Measurements from ENCODE around the gene DENND10. TPM values are rescaled to one million over a fixed set of nuclear protein-coding genes. Genes with fewer than 3 reads are reported as not detected.

DENND10 gene, protein sequence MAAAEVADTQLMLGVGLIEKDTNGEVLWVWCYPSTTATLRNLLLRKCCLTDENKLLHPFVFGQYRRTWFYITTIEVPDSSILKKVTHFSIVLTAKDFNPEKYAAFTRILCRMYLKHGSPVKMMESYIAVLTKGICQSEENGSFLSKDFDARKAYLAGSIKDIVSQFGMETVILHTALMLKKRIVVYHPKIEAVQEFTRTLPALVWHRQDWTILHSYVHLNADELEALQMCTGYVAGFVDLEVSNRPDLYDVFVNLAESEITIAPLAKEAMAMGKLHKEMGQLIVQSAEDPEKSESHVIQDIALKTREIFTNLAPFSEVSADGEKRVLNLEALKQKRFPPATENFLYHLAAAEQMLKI
- 56.3 TPM for total RNA-seq

DNA sequence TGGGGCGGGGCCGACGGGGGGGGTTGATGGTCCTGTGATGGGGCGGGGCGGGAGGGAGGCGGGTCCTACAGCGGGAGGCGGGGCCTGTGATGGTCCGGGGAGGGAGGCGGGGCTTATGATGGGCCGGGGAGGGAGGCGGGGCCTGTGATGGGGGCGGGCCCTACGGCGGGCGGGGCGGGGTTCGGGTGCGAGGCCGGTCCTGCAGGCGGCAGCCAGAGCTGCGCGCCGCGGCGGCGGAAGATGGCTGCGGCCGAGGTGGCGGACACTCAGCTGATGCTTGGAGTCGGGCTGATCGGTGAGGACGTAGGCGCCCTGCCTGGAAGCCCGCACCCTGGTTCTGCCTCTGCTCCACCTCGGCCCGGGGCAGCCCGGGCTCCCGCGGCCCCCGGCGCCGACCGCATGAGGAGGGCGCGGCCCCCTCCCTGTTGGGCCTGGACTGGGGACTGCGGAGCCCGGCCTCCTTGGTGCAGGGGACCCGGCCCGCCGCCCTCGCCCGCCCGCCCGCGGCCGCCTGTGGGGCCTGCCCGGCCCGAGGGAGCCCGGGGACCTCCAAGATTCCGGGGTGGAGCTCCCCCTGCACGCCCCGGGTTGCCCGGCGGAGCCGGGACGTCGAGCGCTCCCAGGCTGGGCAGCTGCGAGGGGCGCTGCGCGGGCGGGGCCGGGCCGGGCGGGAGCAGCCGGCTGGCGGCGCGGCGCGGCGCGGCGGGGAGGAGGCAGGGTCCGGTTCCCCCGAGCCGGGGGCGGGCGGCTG lies at the start of gene DENND10:
DENND10 (plus strand) TSS at position 211 of the 751 bp plus-strand sequence; CDS start at position 241, 30 bp downstream.

DNA sequence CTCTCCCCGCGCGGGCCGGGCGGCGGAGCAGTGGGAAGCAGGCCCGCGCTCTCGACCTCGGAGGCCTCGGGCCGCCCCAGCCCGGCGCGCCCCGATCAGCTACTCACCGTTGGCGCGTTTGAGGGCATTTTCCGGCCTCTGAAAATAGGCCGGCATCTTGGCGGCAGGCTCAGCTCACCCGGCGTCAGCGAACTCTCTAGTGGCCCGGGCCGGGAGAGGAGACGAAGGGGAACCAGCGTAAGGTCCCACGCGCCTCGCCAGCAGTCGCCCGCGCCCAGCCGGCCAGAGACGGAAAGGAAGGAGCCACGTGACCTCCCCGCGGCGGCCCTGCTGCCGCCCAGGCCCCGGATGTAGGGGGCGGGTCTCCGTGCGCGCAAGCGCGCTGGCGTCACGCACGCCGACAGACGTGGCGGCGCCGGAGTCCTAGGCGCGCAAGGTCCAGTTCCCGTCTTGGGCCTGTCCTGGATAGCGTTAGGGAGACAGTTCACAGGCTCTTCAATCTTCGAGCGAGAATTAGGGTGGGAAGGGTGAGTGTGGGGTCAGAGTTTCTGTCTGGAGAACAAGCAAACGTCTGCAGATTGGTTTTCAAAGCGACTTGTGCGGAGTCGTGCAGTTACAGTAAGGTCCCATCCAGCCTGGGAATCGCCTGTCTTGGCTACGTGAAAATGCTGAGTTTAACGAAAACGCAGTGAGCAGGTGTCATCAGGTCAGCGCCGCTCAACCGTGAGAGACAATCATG lies 23.2 kb upstream of the DENND10 start, which contains the start of gene EIF3A:
EIF3A (minus strand) TSS at position 297 of the 739 bp plus-strand sequence; CDS start at position 156, 141 bp downstream.

DNA sequence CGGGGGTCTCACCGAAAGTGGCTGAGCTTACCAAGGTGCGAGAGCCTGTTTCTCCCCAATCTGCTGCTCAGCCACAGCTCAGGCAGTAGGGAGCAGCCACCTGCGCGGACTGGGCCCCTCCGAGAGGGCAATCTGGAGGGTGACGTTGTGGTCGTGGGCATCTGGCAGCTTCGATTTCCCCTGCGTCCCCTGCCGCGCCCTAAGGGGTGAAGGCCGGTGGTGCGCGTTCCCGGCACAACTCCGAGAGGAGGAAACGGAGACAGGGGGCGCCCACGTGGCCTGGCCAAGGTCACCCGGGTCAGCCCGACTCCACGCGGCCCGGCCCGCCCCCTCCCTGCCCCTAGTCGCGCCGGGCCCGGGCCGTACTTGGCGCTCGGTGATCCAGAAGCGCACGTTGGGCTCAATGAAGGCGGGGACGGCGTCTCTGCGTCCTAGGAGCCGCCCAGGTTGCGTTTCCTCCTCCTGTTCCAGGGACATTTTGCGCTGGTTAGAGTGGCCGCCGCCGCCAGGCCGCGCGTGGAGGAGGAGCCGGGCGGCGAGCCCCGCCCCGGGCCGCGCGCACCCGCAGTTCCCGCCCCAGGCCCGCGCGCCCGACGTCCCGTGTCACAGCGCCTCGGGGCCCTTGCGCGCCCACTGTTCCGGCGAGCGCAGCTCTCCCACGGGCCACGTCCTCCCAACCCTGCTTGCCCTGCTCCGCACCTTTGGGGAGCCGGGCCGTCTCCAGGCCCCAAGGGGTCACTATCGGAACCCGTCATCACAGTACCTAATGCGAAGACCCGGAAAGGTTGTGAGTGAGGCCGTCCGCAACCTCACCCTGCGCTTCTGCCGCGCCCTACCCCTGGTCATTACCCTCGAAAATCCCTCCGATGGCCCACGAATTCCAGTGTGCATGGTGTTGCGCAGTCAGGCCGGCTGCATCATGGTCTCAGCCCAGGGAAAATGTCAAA lies 61.5 kb downstream of the DENND10 start, which contains the start of gene SFXN4:
SFXN4 (minus strand) TSS at position 544 of the 947 bp plus-strand sequence; CDS start at position 477, 67 bp downstream.

DNA sequence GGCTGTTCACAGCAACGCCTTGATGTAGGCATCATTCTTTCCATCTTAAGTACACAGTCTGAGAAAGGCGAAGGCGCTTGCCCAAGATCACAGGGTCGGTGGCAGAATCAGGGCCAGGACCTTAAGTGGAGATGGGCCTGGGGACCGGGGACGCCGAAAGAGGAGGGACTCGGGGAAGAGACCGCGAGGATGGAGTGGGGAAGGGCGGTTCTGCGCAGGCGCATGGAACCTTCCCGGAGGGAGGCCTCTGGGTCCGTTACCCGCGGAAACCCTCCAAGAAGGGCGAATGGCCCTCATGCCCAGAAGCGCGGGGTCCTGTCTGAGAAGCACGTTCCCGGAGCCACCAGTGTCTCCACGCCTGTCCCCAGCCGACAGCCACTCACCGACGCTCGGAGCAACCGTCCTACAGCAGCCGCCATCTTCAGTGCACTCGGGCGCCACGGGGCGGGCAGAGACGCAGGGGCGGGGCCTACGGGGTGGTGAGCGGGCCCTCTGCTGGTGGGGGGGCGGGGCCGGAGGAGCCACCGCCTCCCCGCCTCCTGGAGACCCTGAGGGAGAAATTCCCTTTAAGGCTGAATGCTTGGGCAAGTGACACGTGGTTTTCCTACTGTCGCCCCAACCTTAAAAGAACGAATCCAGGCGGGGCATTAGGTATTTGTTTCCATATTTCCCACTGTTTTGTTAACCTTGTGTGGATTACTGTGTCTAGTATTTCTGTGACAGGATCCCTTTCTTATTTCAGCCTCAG lies 74.6 kb downstream of the DENND10 start, which contains the start of gene PRDX3:
PRDX3 (minus strand) TSS at position 441 of the 748 bp plus-strand sequence; CDS start at position 419, 22 bp downstream.

Small RNA genes lying within 50 kb of the gene (small RNA-seq; reads per million reads assigned to genes)
- not detected for gene AL355598.1 (ENCODE audit: low replicate concordance)
- not detected for gene RF00413 (ENCODE audit: low replicate concordance)
- not detected for gene SNORA19 (ENCODE audit: low replicate concordance)

Other genes starting within 250 kb of the DENND10 start
- 2.8 TPM for gene NANOS1, start 74.4 kb upstream of the DENND10 start, total RNA-seq
- 102 TPM for gene EIF3A, start 23.3 kb upstream of the DENND10 start, total RNA-seq
- 15.0 TPM for gene SFXN4, start 61.6 kb downstream of the DENND10 start, total RNA-seq
- gene PRDX3, start 74.7 kb downstream of the DENND10 start, total RNA-seq: 84.8 TPM
- gene GRK5, start 103.5 kb downstream of the DENND10 start, total RNA-seq: 14.7 TPM